KMS-11 (cell line): ENCODE measurements around the gene ANKRD63.

Source experiments
- H2AFZ ChIP-seq: fragments of 200-600 bp; sonication (generic); 2 replicates; pipeline ENCODE4 v1.6.1; 2016; ENCODE audit warnings: antibody characterized with exemption, mixed run types, low read depth
- H3K27ac ChIP-seq: fragments of 200-600 bp; sonication (generic); 2 replicates; pipeline ENCODE4 v1.6.1; 2016; ENCODE audit warnings: mild to moderate bottlenecking, mixed run types
- H3K27me3 ChIP-seq: fragments of 200-600 bp; sonication (generic); 2 replicates; pipeline ENCODE4 v1.6.1; 2017; ENCODE audit warnings: mild to moderate bottlenecking, low read depth, mixed run types, moderate library complexity; ENCODE audit not compliant: insufficient read depth
- H3K36me3 ChIP-seq: fragments of 200-600 bp; sonication (generic); 2 replicates; pipeline ENCODE4 v1.6.1; 2017; ENCODE audit warnings: mild to moderate bottlenecking, mixed run types; ENCODE audit not compliant: insufficient read depth
- H3K4me1 ChIP-seq: fragments of 200-600 bp; sonication (generic); 2 replicates; pipeline ENCODE4 v1.6.1; 2016; ENCODE audit warnings: mild to moderate bottlenecking, low read depth, mixed run types; ENCODE audit not compliant: poor library complexity, severe bottlenecking
- H3K4me2 ChIP-seq: fragments of 200-600 bp; sonication (generic); 2 replicates; pipeline ENCODE4 v1.7.0; 2016; ENCODE audit warnings: mild to moderate bottlenecking, mixed run types
- H3K4me3 ChIP-seq: fragments of 200-600 bp; sonication (generic); IDR thresholded peaks from 2 replicates; pipeline ENCODE4 v1.6.1; 2017; ENCODE audit warnings: low read depth, low read length, mixed read lengths; ENCODE audit not compliant: insufficient read depth
- H3K79me2 ChIP-seq: fragments of 200-600 bp; sonication (generic); 2 replicates; pipeline ENCODE4 v1.6.1; 2016; ENCODE audit warnings: low read depth, mixed run types; ENCODE audit not compliant: insufficient read depth
- H3K9ac ChIP-seq: fragments of 200-600 bp; sonication (generic); 2 replicates; pipeline ENCODE4 v1.6.1; 2016; ENCODE audit warnings: mild to moderate bottlenecking, mixed run types
- H4K20me1 ChIP-seq: fragments of 200-600 bp; sonication (generic); 2 replicates; pipeline ENCODE4 v1.6.1; 2016; ENCODE audit warnings: mild to moderate bottlenecking, mixed run types; ENCODE audit not compliant: insufficient read depth
- CTCF ChIP-seq: fragments of 200-600 bp; sonication (generic); conservative IDR thresholded peaks from 2 replicates; pipeline ENCODE4 v1.6.1; 2017; ENCODE audit warnings: low read depth, mild to moderate bottlenecking, antibody characterized with exemption, low read length, moderate library complexity, mixed read lengths

The ANKRD63 gene

GRCh38 chr15:40289140-40289775 is 6.4 kb upstream of the ANKRD63 start:
- no peaks in the 10 kb centered on the region for H4K20me1 ChIP-seq
- peaks cover 34% of the 10 kb centered on the region; the same call in 1 of the 2 replicates for H3K27me3 ChIP-seq
- H3K9ac ChIP-seq: no peak overlapping the region

GRCh38 chr15:40287968-40288367 is 5.1 kb upstream of the ANKRD63 start:
- Histone ChIP-seq H3K9ac (no peak overlapping the region), H3K27ac (no peak overlapping the region), H3K4me2 (no peak overlapping the region), H3K36me3 (no peaks in the 10 kb centered on the region), H4K20me1 (no peaks in the 10 kb centered on the region), H2AFZ (no peak overlapping the region), H3K27me3 (peaks cover 23% of the 10 kb centered on the region; the same call in 1 of the 2 replicates), H3K4me1 (no peaks in the 10 kb centered on the region), H3K4me3 (no peak overlapping the region), H3K79me2 (no peaks in the 10 kb centered on the region)
- TF ChIP-seq CTCF: no peak

More at GRCh38 chr15:40289140-40289775, 6.4 kb upstream of the ANKRD63 start:
- no peak overlapping the region for H3K4me3 ChIP-seq
- H3K36me3 ChIP-seq: no peaks in the 10 kb centered on the region
- no peaks in the 10 kb centered on the region for H3K4me1 ChIP-seq
- no peak for TF ChIP-seq CTCF
- H3K27ac ChIP-seq: no peak overlapping the region
- H3K79me2 ChIP-seq: no peaks in the 10 kb centered on the region
- no peak overlapping the region for H2AFZ ChIP-seq
- H3K4me2 ChIP-seq: no peak overlapping the region

- Histone ChIP-seq H3K36me3 (no peaks in the 10 kb centered on the region), H4K20me1 (no peaks in the 10 kb centered on the region), H2AFZ (no peak overlapping the region), H3K27ac (no peak overlapping the region), H3K4me2 (no peak overlapping the region), H3K9ac (no peak overlapping the region), H3K4me3 (no peak overlapping the region), H3K4me1 (no peaks in the 10 kb centered on the region), H3K27me3 (peaks cover 18% of the 10 kb centered on the region; the same call in 1 of the 2 replicates), H3K79me2 (no peaks in the 10 kb centered on the region)
- TF ChIP-seq CTCF: no peak
Observed at GRCh38 chr15:40287505-40287904, 4.6 kb upstream of the ANKRD63 start.

- H2AFZ ChIP-seq: no peak overlapping the region
- H4K20me1 ChIP-seq: no peaks in the 10 kb centered on the region
- H3K36me3 ChIP-seq: no peaks in the 10 kb centered on the region
- H3K4me1 ChIP-seq: no peaks in the 10 kb centered on the region
- H3K27me3 ChIP-seq: peaks cover 11% of the 10 kb centered on the region; the same call in 1 of the 2 replicates
- no peak overlapping the region for H3K27ac ChIP-seq
- H3K79me2 ChIP-seq: no peaks in the 10 kb centered on the region
- no peak overlapping the region for H3K4me2 ChIP-seq
- H3K9ac ChIP-seq: no peak overlapping the region
- H3K4me3 ChIP-seq: no peak overlapping the region
- TF ChIP-seq CTCF: no peak
Observed at GRCh38 chr15:40286794-40287193, 3.9 kb upstream of the ANKRD63 start.
